ENCODE measurements around the gene MRPL42.

MRPL42 gene

GRCh38 chr12:93500201-93500600 is 32.9 kb downstream of the MRPL42 start:
- H3K36me3 Mint-ChIP-seq (ENCODE audit: low read depth), result peaks cover 50% of the 10 kb centered on the region
- H3K4me3 Mint-ChIP-seq, result no peak overlapping the region
- no peak for DNase-seq
- no peaks in the 10 kb centered on the region for H3K9me3 Mint-ChIP-seq
- TF ChIP-seq, protein P1, sequence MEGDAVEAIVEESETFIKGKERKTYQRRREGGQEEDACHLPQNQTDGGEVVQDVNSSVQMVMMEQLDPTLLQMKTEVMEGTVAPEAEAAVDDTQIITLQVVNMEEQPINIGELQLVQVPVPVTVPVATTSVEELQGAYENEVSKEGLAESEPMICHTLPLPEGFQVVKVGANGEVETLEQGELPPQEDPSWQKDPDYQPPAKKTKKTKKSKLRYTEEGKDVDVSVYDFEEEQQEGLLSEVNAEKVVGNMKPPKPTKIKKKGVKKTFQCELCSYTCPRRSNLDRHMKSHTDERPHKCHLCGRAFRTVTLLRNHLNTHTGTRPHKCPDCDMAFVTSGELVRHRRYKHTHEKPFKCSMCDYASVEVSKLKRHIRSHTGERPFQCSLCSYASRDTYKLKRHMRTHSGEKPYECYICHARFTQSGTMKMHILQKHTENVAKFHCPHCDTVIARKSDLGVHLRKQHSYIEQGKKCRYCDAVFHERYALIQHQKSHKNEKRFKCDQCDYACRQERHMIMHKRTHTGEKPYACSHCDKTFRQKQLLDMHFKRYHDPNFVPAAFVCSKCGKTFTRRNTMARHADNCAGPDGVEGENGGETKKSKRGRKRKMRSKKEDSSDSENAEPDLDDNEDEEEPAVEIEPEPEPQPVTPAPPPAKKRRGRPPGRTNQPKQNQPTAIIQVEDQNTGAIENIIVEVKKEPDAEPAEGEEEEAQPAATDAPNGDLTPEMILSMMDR (IDR thresholded peaks at IDR 0.05), result no peak
- H3K27me3 Mint-ChIP-seq (ENCODE audit: low read depth, poor library complexity), result no peaks in the 10 kb centered on the region
- no peaks in the 10 kb centered on the region for H3K4me1 Mint-ChIP-seq
- no peak overlapping the region for H3K27ac Mint-ChIP-seq

DNA sequence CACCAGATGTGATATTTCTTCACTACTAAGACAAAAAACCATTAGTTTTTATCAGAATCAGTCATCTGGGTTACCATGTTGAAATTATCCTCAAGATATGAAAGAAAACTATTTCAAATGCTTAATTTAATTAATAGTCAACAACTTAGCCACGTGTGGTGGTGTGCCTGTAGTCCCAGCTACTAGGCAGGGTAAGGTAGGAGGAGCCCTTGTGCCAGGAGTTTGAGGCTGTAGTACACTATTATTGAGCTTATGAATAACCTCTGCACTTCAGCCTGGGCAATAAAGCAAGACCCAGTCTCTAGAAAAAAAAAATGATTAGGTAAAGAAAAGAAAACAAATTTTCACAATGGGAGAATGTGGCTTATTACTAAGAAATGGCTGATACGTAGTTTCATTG is 33.4 kb downstream of the MRPL42 start:
- Mint-ChIP-seq H3K27ac (no peak overlapping the region), H3K36me3 (ENCODE audit: low read depth) (peaks cover 50% of the 10 kb centered on the region)
- no peak for DNase-seq

GRCh38 chr12:93502802-93503623 is 35.7 kb downstream of the MRPL42 start:
- Mint-ChIP-seq H3K36me3 (ENCODE audit: low read depth) (peaks cover 36% of the 10 kb centered on the region), H3K4me3 (no peak overlapping the region), H3K4me1 (no peaks in the 10 kb centered on the region), H3K27me3 (ENCODE audit: low read depth, poor library complexity) (no peaks in the 10 kb centered on the region), H3K9me3 (no peaks in the 10 kb centered on the region), H3K27ac (no peak overlapping the region)
- TF ChIP-seq, protein P1 (IDR thresholded peaks at IDR 0.05), result peak; percentile 81
- DNase-seq, result peak; percentile 51

More for the DNA sequence above, 33.4 kb downstream of the MRPL42 start:
- TF ChIP-seq, protein P1 (IDR thresholded peaks at IDR 0.05), result no peak
- Mint-ChIP-seq H3K4me1 (no peaks in the 10 kb centered on the region), H3K4me3 (no peak overlapping the region), H3K27me3 (ENCODE audit: low read depth, poor library complexity) (no peaks in the 10 kb centered on the region), H3K9me3 (no peaks in the 10 kb centered on the region)

DNA sequence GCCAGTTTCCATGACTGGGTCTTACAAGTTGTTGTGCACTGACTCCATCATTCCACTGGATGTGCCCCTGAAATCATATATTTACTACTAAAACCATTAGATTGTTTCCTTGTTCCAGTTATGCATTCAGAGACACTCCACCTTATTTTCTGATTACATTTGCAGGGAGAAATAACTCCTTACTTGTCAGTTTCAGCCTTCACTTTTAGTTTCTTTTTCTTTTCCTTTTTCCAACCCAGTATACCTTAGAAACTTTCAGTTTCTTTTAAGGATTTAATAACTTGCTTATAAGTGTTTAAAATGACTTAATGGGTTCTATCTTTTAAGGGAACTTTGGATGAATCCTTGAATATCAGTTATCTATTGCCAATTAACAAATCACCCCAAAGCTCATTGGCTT is 39.9 kb downstream of the MRPL42 start:
- Mint-ChIP-seq H3K9me3 (no peaks in the 10 kb centered on the region), H3K27ac (no peak overlapping the region), H3K4me1 (no peaks in the 10 kb centered on the region), H3K27me3 (ENCODE audit: low read depth, poor library complexity) (no peaks in the 10 kb centered on the region), H3K4me3 (no peak overlapping the region), H3K36me3 (ENCODE audit: low read depth) (peaks cover 42% of the 10 kb centered on the region)
- TF ChIP-seq, protein P1 (IDR thresholded peaks at IDR 0.05), result no peak
- no peak for DNase-seq

- H3K36me3 Mint-ChIP-seq (ENCODE audit: low read depth), result peaks cover 32% of the 10 kb centered on the region
- H3K4me1 Mint-ChIP-seq, result no peaks in the 10 kb centered on the region
- TF ChIP-seq, protein P1 (IDR thresholded peaks at IDR 0.05), result no peak
- no peaks in the 10 kb centered on the region for H3K9me3 Mint-ChIP-seq
- H3K27ac Mint-ChIP-seq, result no peak overlapping the region
- H3K27me3 Mint-ChIP-seq (ENCODE audit: low read depth, poor library complexity), result no peaks in the 10 kb centered on the region
- H3K4me3 Mint-ChIP-seq, result no peak overlapping the region
- no peak for DNase-seq
Observed at GRCh38 chr12:93509506-93509905, 42.2 kb downstream of the MRPL42 start.

- no peak overlapping the region for H3K4me3 Mint-ChIP-seq
- peaks cover 6% of the 10 kb centered on the region for H3K27me3 Mint-ChIP-seq (ENCODE audit: low read depth, poor library complexity)
- DNase-seq, result no peak
- H3K27ac Mint-ChIP-seq, result no peak overlapping the region
- peaks cover 4% of the 10 kb centered on the region for H3K4me1 Mint-ChIP-seq
- H3K36me3 Mint-ChIP-seq (ENCODE audit: low read depth), result peaks cover 8% of the 10 kb centered on the region
- no peaks in the 10 kb centered on the region for H3K9me3 Mint-ChIP-seq
- TF ChIP-seq, protein P1 (IDR thresholded peaks at IDR 0.05), result no peak
Observed at GRCh38 chr12:93514853-93515252, 47.5 kb downstream of the MRPL42 start.
